Body of pancreas (tissue), 4 donors: ENCODE data around the gene SGTA. TPM values are rescaled to one million over a fixed set of nuclear protein-coding genes. Genes with fewer than 3 reads are reported as not detected.
A peak's percentile ranks its signal among the peaks of the same experiment; 100 is the strongest.
"Not testable (repeated sequence)": the region's sequence is repeated elsewhere in the genome, so short reads cannot be mapped to it uniquely, and the experiment has no call there.

Experiments
- ATAC-seq: fragments of 150-250 bp; one replicate; pipeline ENCODE4 v1.9.1; 2016
- DNase-seq, 4 donors: peaks; one replicate each; pipeline ENCODE4 v3.0.0-alpha.2; 2019
- H3K27ac ChIP-seq, 4 donors: fragments of 200-600 bp; sonication (generic); 1 replicate in 3 of 4; 2 replicates in 1 of 4; pipeline versions ENCODE4 v1.5.1 to v1.6.1; 2016 to 2019; ENCODE audit warnings: mild to moderate bottlenecking in 1 of 4, mixed read lengths in 1 of 4, moderate library complexity in 1 of 4
- H3K27me3 ChIP-seq, 2 donors: fragments of 200-600 bp; sonication (generic); one replicate each; pipeline ENCODE4 v1.6.0; 2016; ENCODE audit warnings: mild to moderate bottlenecking in 1 of 2
- H3K36me3 ChIP-seq, 2 donors: fragments of 200-600 bp; sonication (generic); replicated peaks in 1 of 2; 2 replicates each; pipeline ENCODE4 v1.5.1; 2016; ENCODE audit warnings: low read depth in 2 of 2; ENCODE audit not compliant: insufficient read depth in 1 of 2
- H3K4me1 ChIP-seq: fragments of 200-600 bp; sonication (generic); one replicate; pipeline ENCODE4 v1.6.0; 2016
- H3K4me3 ChIP-seq, 2 donors: fragments of 200-600 bp; sonication (generic); 1 replicate in 1 of 2; 2 replicates in 1 of 2; pipeline ENCODE4 v1.5.1; 2016 to 2019
- H3K9me3 ChIP-seq, 3 donors: fragments of 200-600 bp; sonication (generic); 1 replicate in 2 of 3; 2 replicates in 1 of 3; pipeline ENCODE4 v1.5.1; 2016
- POLR2A ChIP-seq, 3 donors: fragments of 450-650 bp; IDR thresholded peaks; one replicate each; pipeline ENCODE4 v1.6.1; 2016; ENCODE audit warnings: antibody characterized with exemption in 3 of 3, mild to moderate bottlenecking in 2 of 3
- WGBS, 2 donors: methylation state at CpG; one replicate each; pipeline ENCODE4 v1.1.5; 2017; 5-methylcytosine and 5-hydroxymethylcytosine counted together
- intact Hi-C: fragments of 100-400 bp; cut with DNase I; formaldehyde crosslinking; loops from one replicate; pipeline ENCODE4 v1.15.1; 2023
- total RNA-seq, 2 donors: library from RNA; depleted of rRNA; stranded (reverse); fragments of >200 nt; gene quantifications; one replicate each; pipeline ENCODE4 v1.1.0, GENCODE V29; 2016
- TF ChIP-seq, protein P1 (sequence below), 7 experiments: fragments of 450-650 bp in 4 of 7; fragments of 200-600 bp in 3 of 7; sonication (generic) in 3 of 7; IDR thresholded peaks; one replicate each; pipeline ENCODE4 v1.5.1; 2016 to 2019; ENCODE audit warnings: antibody characterized with exemption in 7 of 7

Gene SGTA
- total RNA-seq, 2 donors from 2014 or later, result 24.6 to 41.5 TPM

DNA sequence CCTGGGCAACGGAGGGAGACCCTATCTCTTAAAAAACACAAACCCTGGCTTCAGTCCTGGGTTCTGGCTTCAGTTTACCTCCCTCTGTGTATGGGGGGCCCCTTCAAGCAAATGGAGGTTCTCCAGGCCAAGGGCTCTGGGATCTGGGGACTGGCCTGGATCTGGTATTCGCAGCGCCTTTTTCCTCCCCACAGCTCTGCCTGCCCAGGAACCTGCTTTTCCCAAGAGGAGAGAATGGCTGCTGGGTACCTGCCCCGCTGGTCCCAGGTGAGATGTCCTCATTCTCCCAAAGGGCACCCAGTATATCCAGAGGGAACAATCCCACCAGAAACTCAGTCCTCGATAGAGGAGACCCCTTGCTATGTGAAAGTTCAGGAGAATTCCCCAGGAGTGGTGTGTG lies 39.8 kb upstream of the SGTA start:
- Histone ChIP-seq H3K27me3 (no peaks in the 10 kb centered on the region), H3K9me3 (no peaks in the 10 kb centered on the region), H3K4me3 (no peak overlapping the region), H3K27ac (no peak overlapping the region), H3K4me1 (peaks cover 14% of the 10 kb centered on the region), H3K36me3 (no peaks in the 10 kb centered on the region)
- DNase-seq (no peak), ATAC-seq (no peak)
- intact Hi-C loops, result no loop called here
- WGBS, 2 donors, result 94% methylated on average over 4 to 5 of the region's 5 CpGs
- TF ChIP-seq POLR2A (IDR thresholded peaks at IDR 0.05), result no peak
- TF ChIP-seq, protein P1, sequence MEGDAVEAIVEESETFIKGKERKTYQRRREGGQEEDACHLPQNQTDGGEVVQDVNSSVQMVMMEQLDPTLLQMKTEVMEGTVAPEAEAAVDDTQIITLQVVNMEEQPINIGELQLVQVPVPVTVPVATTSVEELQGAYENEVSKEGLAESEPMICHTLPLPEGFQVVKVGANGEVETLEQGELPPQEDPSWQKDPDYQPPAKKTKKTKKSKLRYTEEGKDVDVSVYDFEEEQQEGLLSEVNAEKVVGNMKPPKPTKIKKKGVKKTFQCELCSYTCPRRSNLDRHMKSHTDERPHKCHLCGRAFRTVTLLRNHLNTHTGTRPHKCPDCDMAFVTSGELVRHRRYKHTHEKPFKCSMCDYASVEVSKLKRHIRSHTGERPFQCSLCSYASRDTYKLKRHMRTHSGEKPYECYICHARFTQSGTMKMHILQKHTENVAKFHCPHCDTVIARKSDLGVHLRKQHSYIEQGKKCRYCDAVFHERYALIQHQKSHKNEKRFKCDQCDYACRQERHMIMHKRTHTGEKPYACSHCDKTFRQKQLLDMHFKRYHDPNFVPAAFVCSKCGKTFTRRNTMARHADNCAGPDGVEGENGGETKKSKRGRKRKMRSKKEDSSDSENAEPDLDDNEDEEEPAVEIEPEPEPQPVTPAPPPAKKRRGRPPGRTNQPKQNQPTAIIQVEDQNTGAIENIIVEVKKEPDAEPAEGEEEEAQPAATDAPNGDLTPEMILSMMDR (IDR thresholded peaks at IDR 0.05), result no peak

DNA sequence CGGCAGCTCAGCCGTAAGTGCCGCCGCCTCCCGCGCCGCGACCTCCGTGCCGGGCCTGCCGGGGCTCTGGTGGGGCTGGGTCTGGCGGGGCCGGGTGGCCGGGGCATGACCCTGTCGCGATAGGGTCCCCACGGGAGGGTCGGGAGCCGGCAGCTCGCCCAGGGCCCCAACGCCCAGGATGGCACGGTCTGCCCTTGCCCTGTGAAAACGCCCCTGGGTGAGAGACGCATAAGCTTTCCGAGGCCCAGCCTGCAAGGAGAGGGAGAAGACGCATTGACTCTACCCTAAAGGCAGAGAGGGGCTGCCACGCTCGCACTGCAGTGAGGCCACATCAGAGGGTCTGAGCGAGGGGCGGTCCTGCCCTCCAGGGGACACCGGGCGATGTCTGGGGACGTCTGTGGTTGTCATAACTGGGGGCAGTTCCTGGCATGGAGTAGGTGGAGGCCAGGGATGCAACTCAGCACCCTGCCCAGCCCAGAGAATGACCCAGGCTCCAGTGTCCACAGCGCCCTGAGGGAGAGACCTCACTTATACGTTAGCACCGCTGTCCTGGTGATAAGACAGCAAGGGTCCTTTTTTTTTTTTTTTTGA lies 37.1 kb upstream of the SGTA start:
- peaks cover 14% of the 10 kb centered on the region for H3K4me1 ChIP-seq
- H3K27ac ChIP-seq, result peak overlapping the region in 3 of 4 donors; percentile 47 to 62 (median 60)
- intact Hi-C loops, result no loop called here
- peak; percentile 4 for ATAC-seq
- no peaks in the 10 kb centered on the region for H3K27me3 ChIP-seq
- H3K4me3 ChIP-seq, result peak overlapping the region; percentile 70 to 81
- WGBS, 2 donors, result 1 to 13% methylated on average over 3 to 33 of the region's 36 CpGs
- H3K36me3 ChIP-seq, result no peaks in the 10 kb centered on the region
- DNase-seq, result peak in 2 of 4 donors; percentile 10 to 26
- no peaks in the 10 kb centered on the region for H3K9me3 ChIP-seq
- TF ChIP-seq, protein P1 (IDR thresholded peaks at IDR 0.05), result no peak
- no peak for TF ChIP-seq POLR2A (IDR thresholded peaks at IDR 0.05)

DNA sequence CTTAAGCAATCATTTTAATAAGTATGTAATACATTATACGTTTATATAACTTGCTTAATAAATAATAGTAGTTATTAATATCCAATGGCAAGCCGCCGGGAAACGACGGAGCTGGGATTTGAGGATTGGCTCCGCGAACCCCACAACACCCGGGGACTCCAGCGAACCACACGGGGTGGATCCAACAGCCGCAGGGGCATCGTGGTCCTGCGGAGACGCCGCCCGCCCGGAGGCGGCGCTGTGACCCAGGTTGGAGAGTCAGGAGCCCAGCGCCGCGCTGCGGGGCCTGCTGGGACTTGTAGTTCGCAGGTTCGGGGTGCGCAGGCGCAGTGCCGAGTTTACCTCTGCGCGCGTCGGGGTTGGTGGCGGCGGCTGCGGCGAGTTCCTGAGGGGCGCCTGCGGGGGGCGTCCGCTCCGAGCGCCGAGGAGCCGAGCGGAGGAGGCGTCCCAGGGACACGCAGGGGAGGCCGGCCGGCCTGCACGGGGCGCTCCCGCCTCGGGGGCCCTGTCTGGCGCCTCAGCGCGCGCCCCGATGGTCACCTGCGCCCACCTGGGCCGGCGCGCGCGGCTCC lies 36.6 kb upstream of the SGTA start, which contains the start of gene ZNF554:
ZNF554 (plus strand) TSS at position 329 of the 572 bp plus-strand sequence; CDS start at position 533, 204 bp downstream.
- DNase-seq (peak; percentile 98 to 99 (median 98)), ATAC-seq (peak; percentile 99)
- no peaks in the 10 kb centered on the region for H3K9me3 ChIP-seq
- TF ChIP-seq, protein P1 (IDR thresholded peaks at IDR 0.05), result peak; percentile 93 to 99 (median 97)
- peak in 2 of 3 donors; percentile 35 to 36 for TF ChIP-seq POLR2A (IDR thresholded peaks at IDR 0.05)
- H3K4me1 ChIP-seq, result peaks cover 14% of the 10 kb centered on the region
- peak within 1 kb of the TSS; percentile 70 to 81 for H3K4me3 ChIP-seq
- intact Hi-C loops, result no loop called here
- no peaks in the 10 kb centered on the region for H3K36me3 ChIP-seq
- WGBS, 2 donors, result 1% methylated on average over 23 to 41 of the region's 64 CpGs
- H3K27ac ChIP-seq, result peak within 1 kb of the TSS in 3 of 4 donors; percentile 47 to 62 (median 60)
- H3K27me3 ChIP-seq, result no peaks in the 10 kb centered on the region

DNA sequence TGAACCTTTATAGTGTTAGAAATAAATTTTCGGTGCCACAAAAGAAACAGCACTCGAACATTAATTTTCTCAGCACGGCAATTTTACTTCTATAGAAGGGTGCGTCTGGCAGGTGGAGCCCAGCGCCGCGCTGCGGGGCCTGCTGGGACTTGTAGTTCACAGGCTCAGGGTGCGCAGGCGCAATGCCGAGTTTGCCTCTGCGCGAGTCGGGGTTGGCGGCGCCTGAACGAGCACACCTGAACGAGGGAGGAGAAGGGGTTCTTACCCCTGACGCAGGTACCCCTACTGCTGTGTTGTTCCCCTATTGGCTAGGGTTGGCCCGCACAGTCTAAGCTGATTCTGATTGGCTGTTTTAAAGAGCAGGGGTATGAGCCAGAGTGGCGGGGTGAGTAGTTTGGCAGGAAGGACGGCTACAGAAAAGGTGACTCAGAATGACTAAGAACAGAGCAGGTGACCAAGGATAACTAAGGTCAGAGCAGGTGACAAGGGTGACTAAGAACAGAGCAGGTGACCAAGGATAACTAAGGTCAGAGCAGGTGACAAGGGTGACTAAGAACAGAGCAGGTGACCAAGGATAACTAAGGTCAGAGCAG lies 34.3 kb upstream of the SGTA start:
- H3K27ac ChIP-seq, H3K9me3 ChIP-seq, H3K27me3 ChIP-seq, H3K4me3 ChIP-seq, ATAC-seq, H3K36me3 ChIP-seq, intact Hi-C loops: not testable (repeated sequence)
- WGBS, 2 donors, result 69 to 70% methylated on average over 22 of the region's 22 CpGs
- H3K4me1 ChIP-seq, result peaks cover 14% of the 10 kb centered on the region
- DNase-seq, result peak in 1 of 4 donors; percentile 22

DNA sequence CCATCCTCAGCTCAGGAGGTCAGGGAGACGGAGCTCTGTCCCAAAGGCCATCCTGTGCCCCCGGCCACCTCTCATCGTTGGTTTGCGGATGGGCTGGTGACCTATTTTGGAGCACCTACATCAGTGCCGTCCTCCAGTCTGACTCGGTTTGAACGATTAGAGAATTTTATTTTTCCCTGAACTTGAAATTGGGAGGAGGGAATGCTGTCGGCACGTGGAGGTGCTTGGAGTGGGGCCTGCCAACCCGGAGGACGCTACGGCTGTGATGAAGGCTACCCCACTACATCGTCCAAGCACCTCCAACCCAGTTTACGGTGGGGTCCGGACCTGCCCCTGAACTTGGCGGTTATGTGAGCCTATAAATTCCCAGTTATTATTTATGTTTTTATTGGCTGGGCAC lies 33.6 kb upstream of the SGTA start:
- Histone ChIP-seq H3K4me3 (no peak overlapping the region), H3K27ac (no peak overlapping the region), H3K36me3 (no peaks in the 10 kb centered on the region), H3K27me3 (no peaks in the 10 kb centered on the region), H3K4me1 (peaks cover 14% of the 10 kb centered on the region), H3K9me3 (no peaks in the 10 kb centered on the region)
- ATAC-seq (no peak), DNase-seq (no peak)
- intact Hi-C loops, result no loop called here
- 83 to 91% methylated on average over 15 to 16 of the region's 16 CpGs for WGBS, 2 donors
- no peak for TF ChIP-seq POLR2A (IDR thresholded peaks at IDR 0.05)
- TF ChIP-seq, protein P1 (IDR thresholded peaks at IDR 0.05), result no peak
